ENCODE results near the gene CUL7.
A peak's percentile ranks its signal among the peaks of the same experiment; 100 is the strongest.

The CUL7 gene

GRCh38 chr6:43076464-43077332, 23.0 kb upstream of the CUL7 start:
- DNase-seq = no peak

DNA sequence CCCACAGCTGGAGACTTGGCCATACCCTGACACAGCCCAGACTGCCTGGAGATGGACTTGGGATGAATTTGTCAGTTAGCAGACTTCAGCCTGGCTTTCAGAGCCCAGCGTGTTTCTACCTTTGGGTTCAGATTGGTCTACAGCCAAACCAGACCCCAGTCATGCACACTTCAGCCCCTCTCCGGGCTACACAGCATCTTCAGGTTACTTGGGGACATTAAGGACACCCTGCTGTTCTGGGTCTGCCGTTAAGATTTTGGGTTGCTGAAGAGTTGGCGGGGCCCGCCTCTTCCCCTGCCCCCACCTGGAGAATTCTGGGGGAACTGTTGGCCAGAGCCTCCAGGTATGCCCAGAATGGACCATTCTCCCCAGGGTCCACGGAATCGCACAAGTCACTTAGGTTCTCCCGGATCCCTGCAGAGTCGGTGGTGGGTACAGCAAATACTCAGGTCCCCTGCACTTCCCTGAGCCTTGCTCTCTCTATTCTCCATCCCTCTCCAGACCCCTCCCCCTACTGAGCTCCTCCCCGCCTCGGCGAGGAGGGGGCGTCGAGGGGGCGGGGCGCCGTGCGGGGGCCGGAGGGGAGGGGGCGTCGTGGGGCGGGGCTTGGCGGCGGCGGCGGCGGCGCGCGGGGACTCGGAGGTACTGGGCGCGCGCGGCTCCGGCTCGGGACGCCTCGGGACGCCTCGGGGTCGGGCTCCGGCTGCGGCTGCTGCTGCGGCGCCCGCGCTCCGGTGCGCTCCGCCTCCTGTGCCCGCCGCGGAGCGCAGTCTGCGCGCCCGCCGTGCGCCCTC, 22.2 kb upstream of the CUL7 start, which contains the start of gene PTK7:
PTK7 (plus strand) TSS at position 645 of the 794 bp plus-strand sequence. CDS start 175 bp downstream, outside the sequence.
- peak; percentile 18 for DNase-seq

- no peak for DNase-seq
These were observed 21.4 kb upstream of the CUL7 start for GRCh38 chr6:43074847-43075669.

GRCh38 chr6:43070028-43070632, 16.5 kb upstream of the CUL7 start:
- DNase-seq = peak; percentile 48

DNA sequence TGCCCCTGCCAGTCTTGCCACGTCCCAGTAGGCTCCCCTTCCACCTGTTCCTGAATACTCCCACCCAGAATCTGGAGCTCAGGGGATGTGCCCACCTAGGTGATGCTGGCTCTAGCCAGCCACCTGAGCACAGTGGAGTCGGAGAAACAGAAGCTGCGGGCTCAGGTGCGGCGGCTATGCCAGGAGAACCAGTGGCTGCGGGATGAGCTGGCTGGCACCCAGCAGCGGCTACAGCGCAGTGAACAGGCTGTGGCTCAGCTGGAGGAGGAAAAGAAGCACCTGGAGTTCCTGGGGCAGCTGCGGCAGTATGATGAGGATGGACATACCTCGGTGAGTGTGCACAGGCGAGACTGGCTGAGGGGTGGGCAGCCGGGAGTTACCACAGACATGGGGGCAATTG, 9.2 kb upstream of the CUL7 start:
- DNase-seq = no peak

DNA sequence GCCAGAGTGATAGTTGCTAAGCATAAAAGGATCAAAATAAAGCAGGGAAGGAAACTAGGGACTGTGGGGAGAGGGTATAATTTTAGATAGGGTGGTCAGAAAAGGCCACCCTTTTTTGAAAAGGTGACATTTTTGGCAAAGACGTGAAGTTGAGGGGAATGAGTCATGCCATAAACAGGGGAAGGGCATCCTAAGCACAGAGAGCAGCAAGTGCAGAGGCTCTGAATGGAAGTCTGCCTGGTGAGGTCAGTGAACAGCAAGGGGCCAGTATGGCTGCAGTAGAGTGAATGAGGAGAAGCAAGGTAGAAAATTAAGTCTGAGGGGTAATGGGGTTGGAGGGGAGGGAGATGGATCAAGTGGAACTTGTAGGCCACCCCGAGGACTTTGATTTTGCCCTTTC, 8.2 kb upstream of the CUL7 start:
- no peak for DNase-seq

DNA sequence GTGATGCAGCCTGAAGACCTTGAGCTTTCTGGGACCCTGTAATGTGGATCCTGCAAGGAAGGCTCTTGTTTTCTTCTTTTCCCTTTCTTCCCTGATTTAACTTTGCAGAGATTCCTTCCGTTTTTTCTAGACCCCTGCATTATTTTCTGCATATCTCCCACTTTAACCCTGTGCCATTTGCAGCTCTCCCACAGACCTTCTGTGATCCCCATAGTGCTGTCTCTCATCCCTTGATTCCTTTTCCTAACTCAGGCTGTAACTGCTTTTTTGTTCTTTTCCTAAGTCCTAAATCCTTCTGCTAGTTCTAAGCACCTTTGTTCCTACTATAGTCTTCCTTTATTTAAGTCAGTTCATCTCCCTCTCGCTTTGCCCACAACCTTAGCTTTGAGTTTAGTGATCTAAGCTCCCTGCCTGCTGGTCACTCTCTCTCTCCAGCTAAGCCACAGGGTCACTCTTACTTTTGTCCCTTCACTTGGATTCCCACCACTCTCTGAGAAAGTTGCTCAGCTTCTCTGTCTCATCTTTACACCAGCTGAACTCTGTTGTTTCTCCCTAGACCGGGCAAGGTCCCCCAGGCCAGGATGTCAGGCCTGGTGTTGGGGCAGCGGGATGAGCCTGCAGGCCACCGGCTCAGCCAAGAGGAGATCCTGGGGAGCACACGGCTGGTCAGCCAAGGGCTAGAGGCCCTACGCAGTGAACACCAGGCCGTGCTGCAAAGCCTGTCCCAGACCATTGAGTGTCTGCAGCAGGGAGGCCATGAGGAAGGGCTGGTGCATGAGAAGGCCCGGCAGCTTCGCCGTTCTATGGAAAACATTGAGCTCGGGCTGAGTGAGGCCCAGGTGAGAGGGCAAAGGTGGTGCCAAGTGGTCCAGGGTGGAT, 7.3 kb upstream of the CUL7 start:
- DNase-seq = no peak

GRCh38 chr6:43060034-43060754, 6.5 kb upstream of the CUL7 start:
- no peak for DNase-seq

- DNase-seq = peak; percentile 99
These were observed 5.8 kb upstream of the CUL7 start, which contains the start of the genes KLC4 and MRPL2 for GRCh38 chr6:43059168-43060033. Gene KLC4 (plus strand): TSS chr6:43059631. CDS start chr6:43061336, 1,705 bp downstream. Gene MRPL2 (minus strand): TSS chr6:43059434. CDS start chr6:43059381, 53 bp downstream.

- DNase-seq = no peak
These were observed 4.9 kb upstream of the CUL7 start for GRCh38 chr6:43058531-43058930.

DNA sequence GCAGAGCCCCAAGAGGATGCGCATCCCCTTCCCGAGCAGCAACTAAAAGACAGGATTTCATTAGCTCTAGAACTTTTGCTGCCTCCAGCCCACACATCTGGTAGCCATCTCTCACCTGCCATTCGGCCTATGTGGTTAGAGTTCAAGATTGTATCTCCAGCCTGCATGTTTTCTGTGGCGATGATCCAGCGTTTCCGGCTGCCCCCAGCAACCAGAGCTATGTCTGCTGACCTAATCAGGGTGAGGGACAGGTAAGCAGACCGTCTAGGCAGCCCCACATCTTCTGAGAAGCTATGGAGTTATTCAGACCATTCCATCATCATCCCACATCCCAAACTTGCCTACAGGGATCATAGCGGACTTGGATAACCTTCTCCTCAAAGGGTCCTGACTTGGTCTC, 2.3 kb upstream of the CUL7 start:
- DNase-seq = no peak

DNA sequence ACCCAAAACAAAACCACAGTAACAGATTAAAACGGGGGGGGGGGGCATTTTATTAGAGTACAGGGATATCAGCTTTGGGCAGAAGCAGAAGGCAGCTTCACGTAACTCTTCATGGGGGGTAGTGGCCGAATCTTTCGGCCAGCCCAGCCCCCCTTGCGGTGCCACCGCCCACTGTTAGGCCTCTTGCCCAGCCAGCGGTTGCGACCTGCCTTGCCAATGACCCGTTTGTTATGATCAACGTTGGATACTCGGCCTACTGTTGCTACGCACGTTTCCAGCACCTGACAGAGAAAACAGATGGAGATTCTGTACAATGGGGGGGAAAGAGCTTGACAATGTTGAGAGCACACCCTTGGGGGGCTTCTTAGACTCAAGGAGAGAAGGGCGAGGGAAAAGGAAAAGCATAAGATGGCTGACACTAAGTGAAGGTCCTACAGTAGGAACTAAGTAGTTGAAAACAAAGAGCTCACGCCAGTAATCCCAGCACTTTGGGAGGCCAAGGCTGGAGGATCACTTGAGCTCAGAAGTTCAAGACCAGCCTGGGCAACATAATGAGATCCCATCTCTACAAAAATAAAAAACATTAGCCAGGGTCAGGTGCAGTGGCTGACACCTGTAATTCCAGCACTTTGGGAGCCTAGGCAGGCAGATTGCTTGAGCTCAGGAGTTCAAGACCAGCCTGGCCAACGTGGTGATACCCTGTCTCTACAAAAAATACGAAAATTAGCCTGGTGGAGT, 724 bp upstream of the CUL7 start:
- no peak for DNase-seq

GRCh38 chr6:43052842-43053544, 658 bp downstream of the CUL7 start:
- DNase-seq = no peak

DNA sequence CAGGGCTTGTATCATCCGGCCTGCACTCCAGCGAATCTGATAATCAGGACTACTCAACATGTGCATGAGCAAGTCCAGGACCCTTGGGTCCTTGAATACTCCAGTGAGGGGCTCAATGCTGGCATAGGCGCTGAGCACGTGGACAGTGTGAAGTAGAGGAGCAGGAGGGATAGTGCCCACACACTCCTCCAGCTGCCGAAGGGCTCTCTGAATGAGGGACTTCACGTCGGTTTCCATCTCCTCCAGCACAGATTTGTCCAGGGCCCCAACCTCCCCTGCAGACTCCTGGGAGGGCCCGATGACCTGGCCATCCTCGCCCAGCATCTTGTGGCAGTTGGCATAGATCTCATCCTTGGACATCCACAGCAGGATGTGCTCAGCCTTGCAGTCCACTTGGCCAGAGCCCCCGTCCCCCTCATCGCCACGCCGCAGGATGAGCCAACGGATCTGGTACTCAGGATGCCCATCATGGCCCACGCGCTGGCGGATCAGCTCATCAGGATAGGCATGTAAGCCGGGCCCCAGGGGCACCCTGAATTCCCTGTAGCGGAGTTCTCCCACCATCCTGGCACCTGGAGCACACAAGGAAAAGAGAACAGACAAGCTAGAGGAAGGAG, 1.3 kb downstream of the CUL7 start:
- no peak for DNase-seq

- DNase-seq = no peak
These were observed 2.7 kb downstream of the CUL7 start for GRCh38 chr6:43050981-43051380.

- DNase-seq = no peak
These were observed 5.7 kb downstream of the CUL7 start for GRCh38 chr6:43047998-43048397.

DNA sequence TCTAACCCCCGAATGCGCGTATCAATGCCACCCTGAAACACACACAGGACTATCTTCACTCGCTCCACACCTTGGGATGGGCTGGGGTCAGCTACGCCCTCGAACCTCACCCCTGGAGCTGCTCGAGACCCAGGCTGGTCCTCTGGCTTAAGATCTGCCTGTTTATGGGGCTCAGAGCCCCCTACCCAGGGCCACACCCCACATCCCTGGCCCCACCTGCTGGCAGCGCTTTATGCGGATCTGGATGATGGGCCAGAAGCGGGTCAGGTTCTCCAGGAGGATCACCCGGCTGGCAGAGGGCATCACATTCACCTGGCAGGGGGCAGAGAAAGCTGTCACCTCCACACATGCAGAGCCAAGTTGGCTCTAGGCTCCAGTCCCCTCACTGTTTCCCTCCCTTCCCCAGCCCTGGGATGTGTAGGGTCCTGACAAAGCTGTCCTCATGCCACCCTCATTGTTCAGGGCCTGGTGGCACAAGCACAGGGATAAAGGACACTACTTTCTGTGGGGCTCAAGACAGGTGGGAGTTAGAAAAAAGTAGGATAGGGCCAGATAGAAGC, 8.2 kb downstream of the CUL7 start:
- DNase-seq = no peak

All from CD4-positive, alpha-beta T cell treated with Interleukin-17A for 1 hour (primary cell).